SK-N-DZ (cell line): ENCODE measurements around the gene SHB. TPM values are rescaled to one million over a fixed set of nuclear protein-coding genes. Genes with fewer than 3 reads are reported as not detected.
A peak's percentile ranks its signal among the peaks of the same experiment; 100 is the strongest.

Source experiments
- DNase-seq: peaks from one replicate; pipeline ENCODE4 v3.0.0-alpha.2; 2015; ENCODE audit warnings: low spot score
- polyA plus RNA-seq, 2 experiments: library from polyadenylated mRNA; depleted of rRNA; stranded (reverse); fragments of >200 nt; gene quantifications; 2 replicates each; pipeline ENCODE4 v1.2.3, GENCODE V29; 2014

Gene SHB, protein sequence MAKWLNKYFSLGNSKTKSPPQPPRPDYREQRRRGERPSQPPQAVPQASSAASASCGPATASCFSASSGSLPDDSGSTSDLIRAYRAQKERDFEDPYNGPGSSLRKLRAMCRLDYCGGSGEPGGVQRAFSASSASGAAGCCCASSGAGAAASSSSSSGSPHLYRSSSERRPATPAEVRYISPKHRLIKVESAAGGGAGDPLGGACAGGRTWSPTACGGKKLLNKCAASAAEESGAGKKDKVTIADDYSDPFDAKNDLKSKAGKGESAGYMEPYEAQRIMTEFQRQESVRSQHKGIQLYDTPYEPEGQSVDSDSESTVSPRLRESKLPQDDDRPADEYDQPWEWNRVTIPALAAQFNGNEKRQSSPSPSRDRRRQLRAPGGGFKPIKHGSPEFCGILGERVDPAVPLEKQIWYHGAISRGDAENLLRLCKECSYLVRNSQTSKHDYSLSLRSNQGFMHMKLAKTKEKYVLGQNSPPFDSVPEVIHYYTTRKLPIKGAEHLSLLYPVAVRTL
- polyA plus RNA-seq (2014; cell fraction: cytosol; rRNA removed), result 8.5 and 9.6 TPM in 2 replicates
- polyA plus RNA-seq (2014; cell fraction: nucleus; rRNA removed), result 5.3 and 5.8 TPM in 2 replicates

DNA sequence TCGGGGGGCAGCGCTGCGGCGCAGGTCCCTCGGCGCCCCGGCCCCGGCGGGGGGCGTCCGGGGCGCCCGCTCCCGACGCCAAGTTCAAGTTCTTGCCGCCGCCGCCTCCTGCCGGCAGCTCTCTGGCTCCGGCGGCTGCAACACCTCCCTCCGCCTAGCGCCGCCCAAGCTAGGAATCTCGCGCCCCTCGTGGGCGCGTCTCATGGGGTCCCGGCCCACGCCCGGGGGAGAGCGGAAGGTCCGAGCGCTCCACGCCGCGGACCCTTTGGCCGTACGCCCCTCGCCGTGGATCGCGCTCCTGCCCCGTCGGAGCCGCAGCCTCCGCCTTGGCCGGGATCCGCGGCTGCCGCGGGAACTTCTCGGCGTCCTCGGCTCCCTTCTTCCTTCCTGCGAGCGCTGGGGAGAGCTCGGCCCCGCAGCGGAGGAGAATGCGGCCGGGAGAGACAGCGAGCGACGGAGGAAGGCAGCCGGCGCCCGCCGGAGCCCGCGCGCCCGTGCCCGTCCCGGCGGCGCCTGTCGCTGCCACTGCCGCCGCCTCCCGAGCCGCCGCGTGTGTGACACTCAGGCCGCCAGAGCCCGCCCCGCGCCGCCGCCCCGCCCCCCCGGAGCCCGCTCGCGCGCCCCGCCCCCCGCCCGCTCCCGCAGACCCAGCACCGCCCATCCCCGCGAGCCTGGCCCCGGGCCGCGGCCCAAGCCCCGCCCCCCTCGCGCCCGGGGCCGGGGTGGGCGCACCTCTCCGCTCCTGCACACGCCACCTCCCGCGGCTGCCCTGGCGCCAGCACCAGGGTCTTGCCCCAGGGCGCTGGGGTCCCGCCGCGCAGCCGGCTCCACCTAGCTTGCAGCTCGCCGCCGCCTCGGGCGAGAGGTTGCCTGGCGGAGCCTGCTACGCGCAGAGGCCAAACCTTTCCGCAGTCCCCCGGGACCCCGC is at the start of gene SHB:
Gene SHB, minus strand, starts transcription at position 527 of the 928 bp plus-strand sequence. CDS start 582 bp downstream, outside the sequence.
- peak; percentile 50 for DNase-seq

DNA sequence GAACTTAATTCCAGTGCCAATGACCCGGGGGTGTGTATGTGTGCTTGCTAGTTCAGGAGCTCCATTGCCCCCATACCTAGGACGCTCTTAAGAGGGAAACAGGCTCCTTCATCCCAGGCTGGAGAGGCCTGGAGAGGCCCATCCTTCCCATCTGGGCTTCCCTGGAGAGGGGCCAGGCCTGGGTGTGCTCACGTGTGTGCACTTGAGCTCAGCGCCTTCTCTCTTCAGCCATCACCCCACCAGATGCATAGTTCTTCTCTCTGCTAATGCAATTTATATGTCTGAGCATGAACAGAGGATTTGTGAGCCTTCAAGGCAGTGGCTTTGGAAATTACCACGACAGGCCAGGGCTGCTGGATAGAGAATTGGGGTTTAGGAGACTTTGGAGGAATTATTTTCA is 48.6 kb upstream of the SHB start:
- peak; percentile 88 for DNase-seq

DNA sequence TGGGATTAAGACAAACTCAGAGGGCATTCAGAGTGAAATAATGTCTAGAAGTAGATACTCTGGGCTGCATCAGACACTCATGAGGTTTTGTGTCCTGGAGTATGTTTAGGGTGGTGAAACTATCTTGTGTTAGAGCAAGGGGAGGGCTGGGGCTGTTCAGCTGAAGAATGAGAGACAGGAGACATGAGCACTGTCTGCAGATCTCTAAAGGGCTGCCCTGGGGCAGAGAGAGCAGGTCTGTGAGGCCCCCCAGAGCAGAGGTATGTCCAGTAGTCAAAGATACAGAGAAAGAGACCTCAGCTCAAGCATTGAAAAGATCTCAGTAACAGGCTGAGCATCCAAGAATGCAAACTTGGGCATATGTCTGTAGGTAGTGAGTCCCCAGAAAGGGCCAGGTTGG is 45.9 kb upstream of the SHB start:
- no peak for DNase-seq

DNA sequence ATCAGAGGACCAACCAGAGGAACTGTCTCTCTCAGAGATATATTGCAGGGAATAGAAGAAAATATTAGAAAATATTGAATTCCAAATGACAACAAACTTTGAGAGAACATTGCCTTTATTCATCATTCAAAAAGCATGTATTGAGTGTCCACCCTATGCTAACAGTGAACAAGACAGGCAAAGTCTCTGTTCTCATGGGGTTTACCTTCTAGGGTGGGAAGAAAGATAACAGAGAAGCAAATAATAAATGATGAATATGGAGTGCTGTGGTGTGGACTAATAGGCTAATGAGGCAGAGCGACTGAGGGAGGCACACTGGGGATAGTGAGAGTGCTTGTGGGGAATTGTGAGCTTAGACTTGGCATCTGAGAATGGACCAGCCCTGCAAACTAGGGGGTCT is 43.4 kb upstream of the SHB start:
- DNase-seq, result no peak

DNA sequence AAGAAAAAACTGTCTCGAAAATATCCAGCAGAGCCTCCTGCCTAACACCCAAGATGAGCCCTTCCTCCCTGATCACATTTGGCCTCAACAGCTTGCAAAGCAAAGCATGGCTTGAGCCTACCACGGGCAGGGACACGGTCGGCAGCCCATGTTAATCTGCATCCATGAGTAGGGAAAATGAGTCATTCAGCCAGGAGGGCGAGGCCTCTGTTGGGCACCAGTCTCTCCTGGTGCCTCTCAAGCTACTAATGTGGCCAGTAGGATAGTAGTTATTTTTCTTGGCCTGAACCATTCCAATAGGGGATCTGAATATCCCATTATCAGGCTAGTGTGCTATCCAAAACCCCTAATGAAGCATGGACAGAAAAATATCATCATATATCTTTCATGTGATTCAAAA is 43.0 kb upstream of the SHB start:
- DNase-seq, result no peak

DNA sequence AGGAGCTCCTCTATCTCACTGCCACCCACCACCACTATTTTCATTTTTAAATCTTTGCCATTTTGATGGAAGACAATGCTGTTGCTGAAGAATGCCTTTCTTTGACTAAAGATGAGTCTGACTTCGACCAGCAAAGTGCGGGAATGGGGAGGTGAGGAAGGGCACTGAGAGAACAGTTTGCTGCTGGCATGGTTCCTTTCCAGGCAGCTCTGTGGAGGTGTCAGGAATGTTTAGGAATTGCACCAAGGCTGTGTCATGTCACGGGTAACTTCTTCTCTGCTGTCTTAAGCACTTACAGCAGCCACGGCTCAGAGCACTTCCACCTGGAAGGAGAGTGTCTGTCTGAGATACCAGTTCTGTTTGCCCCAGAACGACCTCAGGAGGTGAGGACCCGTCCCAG is 41.4 kb upstream of the SHB start:
- DNase-seq, result no peak

DNA sequence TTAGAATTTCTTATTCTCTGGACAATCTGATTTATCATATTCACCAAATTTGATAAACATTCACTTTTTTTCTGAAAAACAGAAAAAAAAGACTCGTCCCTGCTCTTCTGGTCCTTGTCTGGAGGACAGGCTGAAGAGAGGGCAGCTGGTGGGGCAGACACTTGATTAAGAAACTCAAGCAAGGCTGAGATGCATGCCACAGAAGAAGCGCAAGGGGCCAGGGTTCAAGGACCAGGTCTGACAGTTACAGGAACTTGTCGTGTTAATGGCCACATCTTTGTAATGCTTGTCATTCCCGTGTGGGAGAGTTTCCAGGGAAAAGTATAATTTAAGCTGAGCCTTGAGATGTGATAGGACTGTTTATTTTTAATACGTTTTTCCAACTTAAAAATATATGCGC is 40.6 kb upstream of the SHB start:
- DNase-seq, result no peak

DNA sequence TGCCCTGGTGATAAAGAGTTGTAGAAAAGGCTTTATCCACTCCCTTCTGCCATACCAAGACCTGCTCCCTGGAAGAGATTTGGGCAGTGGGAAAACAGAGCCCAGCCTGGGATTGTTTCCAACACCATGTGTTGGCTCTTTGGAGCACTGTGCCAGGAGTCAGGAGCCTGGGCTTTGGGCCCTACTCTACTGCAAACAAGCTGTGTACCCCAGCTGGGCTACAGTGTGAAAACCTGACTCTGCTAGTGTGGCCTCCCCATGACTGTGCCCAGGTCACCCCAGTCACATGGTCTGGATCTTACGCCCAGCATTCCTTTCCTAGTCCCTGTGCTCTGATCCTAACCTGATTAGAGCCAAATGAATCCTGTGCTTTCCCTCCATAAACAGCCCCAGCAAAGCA is 39.3 kb upstream of the SHB start:
- peak; percentile 40 for DNase-seq

DNA sequence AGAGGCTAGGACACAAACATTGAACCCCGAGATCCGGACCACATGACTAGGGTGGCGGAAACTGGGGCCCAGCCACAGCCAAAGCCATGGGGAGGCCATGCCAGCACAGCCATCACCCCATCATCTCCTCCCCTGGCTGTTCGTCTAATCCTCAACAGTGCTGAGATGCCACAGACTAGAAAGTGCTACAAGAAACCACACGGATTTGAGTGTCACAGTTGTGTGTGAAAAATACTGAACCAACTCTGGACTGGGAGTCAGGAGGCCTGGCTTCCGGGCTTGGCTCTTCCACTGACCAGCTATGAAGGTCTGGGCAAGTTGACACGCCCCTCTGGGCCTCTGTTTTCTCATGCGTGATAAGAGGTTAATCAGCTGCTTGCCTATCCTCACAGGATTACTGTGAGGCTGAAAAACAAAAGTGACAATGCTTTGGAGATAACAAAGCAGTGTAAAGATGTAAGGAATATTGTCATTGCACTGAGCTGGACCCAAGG is 38.8 kb upstream of the SHB start:
- no peak for DNase-seq

DNA sequence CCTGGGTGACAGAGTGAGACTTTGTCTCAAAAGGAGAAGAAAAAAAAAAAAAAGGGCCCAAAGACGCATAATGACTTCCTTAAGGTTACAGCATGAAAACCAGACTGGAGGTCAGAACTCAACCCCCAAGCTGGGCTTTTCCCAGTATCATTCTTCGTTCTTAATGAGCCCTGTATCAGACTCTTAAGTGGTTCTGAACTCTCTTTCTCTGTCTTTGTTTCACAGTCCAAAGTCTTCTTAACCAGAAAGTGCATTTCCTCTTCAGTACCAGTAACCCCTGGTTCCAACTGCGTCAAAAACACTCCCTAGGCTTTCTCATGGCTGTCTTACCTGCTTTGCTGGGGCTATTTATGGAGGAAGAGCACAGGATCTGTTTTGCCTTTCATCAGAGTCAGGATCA is 38.4 kb upstream of the SHB start:
- no peak for DNase-seq

DNA sequence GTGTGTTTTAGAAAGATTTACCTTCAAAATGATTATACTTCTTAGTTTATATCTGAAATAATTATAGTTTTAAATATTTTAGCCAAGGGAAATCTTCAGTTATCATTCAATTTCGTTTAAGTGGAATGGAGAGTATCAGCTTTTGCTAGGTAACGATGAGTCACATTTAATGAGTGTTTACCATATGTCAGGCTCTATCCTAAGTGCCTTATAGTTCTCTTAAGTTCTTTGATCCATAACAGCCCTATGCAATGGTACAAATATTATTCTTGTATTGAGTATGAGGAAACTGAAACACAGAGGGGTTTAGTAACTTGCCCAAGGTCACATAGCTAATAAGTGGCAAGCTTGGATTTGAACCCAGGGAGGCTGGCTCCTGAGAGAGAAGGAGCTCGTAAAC is 37.5 kb upstream of the SHB start:
- no peak for DNase-seq

DNA sequence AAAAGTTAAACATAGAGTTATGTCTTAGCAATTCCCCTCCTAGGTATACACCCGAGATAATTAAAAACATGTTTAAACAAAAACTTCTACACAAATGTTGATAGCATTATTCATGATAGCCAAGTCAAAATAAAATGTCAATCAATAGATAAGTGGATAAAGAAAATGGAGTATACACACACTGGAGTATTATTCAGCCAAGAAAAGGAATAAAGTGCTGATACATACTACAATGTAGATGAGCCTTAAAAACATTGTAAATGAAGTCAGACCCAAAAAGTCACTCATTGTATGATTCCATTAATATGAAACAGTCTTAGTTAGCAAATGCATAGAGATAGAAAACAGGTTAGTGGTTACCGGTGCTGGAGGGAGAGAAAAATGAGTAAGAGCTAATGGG is 34.3 kb upstream of the SHB start:
- DNase-seq, result no peak

DNA sequence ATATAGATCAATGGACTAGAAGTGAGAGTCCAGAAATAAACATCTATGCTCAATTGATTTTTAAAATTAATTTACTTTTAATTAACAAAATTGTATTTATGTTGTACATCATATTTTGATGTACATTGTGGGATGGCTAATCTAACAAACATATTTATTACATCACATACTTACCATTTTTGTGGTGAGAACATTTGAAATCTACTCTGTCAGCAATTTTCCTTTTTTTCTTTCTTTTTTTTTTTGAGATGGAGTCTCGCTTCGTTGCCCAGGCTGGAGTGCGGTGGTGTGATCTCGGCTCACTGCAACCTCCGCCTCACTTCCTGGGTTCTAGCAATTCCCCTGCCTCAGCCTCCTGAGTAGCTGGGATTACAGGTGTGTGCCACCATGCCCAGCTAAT is 32.4 kb upstream of the SHB start:
- DNase-seq, result no peak

DNA sequence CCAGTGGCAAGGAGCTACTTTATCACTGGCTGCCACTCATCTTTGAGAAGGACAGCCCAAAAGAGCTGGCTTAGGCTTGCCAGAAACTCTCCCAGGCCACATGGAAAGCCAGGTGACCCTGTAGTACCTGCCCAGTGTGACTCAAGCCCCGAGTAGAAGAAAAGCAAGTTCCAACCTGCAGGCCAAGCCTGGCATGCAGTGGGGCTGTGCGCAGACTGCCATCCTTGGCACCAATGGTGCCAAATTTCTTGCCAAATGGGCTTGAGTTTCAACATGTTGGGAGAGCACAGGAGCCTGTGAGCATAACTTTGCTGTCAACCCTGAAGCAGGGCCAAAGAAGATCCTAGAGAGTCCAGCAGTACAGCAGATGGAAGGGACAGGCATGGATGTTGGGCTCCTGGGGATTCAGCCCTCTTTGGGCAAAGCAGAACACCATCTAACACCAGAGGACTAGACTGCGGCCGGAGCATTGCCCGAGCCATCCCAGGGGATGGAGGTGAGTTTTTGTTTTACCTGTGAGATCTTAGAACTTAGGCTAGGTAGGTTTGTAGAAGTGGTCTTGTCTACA is 27.3 kb upstream of the SHB start:
- no peak for DNase-seq

DNA sequence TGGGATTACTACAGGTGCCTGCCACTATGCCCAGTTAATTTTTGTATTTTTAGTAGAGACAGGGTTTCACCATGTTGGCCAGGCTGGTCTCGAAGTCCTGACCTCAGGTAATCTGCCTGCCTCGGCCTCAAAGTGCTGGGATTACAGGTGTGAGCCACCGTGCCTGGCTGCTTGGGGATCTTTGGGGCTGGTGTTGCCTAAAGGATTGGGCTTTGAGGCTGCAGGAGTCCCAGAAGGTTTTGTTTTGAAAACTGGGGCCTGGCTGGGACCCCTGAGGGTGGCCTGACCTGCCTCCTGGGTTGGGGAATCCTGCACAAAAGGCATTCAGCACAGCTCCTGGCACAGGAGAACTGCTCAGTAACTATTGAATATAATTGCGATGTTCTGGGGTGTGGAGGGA is 25.1 kb upstream of the SHB start:
- no peak for DNase-seq

DNA sequence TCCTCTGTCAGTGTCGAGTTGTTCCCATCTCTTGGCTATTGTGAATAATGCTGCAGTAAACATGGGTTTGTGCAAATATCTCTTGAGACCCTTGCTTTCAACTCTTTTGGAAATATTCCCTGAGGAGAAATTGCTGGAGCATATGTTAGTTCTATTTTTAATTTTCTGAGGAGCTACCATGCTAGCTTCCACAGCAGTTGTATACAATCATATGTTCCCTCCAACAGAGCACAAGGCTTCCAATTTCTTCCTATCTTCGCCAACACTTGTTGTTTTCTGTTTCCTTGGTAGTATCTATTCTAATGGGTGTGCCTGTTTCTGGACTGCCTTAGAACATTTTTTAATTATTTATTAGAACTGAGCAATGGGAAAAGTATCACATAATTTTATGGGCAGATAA is 23.6 kb upstream of the SHB start:
- no peak for DNase-seq

DNA sequence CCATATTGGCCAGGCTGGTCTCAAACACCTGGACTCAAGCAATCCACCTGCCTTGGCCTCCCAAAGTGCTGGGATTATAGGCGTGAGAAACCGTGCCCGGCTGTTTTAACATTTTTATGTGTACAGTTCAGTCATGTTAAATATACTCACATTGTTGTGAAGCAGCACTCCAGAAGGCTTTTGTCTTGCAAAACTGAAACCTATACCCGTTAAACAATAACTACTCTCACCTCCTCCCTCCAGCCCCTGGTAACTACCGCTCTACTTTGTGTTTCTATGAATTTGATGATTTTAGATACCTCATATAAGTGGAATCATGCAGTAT is 23.1 kb upstream of the SHB start:
- DNase-seq, result no peak

DNA sequence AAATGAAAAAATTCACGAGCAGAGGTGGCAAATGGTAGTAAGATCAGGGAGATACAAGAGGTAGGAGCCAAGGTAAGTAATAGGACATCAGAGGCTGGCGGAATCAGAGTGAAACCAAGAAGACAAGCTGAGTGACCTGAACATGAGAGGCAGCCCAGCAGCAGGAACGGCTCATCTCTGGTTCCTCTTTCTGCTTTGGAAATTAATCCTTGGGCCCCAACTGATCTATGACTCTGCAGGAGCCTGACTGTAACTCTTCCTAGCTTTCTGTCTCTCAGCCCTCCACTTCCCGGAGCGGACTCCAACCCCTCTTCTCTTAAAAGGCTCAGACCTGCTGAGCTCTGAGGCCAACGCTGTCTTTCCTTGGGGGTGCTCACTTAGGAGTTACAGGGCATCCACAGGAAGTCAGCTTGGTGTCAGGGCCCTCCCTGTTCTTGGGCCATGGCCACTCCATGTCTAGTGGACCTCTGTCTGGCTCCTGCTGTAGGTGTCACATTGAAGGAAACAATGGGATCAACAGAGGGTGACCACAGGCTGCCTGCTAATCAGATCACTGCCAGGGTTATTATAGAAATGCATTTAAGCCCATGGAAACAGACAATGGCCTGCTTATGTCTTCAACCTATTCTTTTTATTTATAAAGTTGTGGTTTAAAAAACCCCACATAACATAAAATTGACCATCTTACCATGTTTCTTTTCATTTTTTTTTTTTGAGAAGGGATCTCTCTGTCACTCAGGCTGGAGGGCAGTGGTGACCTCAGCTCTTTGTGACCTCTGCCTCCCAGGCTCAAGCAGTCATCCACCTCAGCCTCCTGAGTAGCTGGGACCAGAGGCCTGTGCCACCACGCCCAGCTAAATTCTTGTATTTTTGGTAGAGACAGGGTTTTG is 22.5 kb upstream of the SHB start:
- DNase-seq, result no peak

DNA sequence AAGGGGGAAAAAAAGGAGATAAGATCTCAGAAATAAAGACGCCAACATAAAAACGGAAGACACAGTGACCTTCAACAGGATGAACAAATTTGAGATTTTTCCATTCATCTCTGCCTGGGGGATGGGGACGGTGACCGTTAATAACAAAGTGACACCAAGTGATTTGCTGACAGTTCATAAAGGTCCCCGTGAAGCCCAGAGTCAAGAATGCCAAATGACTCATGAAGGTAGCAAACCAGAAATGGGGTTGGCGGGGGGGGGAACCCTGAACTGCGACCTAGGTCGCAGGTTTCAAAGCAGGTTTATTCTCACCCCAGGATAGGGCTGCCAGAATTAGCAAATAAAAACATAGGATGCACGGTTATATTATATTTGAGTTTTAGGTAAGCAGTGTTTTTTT is 21.1 kb upstream of the SHB start:
- DNase-seq, result no peak

DNA sequence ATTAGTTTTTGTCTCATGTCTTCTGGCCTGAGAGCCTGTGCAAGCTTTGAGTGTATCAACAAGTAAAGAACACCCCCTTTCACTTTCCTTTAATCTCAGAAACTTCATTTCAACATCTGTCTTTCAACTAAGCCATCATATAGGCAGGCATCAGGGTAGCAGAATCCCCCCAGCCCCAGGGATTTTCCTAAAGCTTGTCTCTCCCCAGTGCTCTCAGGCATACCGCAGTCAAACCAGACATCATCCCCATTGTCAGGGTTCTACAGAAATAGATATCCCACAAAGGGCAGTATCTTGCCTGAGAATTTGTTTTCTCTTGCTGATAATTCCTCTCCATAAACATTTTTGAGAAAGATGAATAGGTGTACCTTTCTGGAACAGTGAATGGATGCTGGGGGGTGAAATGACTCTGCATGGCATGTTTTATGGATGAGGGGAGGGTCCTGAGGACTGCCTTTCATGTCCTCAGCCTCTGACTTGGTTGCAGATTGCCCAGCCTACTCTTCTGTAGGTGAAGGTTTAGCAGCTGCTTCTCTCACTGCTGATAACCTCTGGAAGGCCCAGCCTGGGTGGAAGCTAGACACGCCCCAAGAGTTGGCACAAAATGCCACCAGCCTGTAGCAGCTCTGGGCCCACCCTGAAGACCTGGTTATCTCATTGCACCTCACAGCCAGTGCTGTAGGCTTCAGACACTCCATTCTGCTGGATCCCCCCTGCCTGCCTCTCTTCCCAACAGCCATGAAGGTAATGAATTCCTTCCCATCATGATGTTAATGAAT is 20.5 kb upstream of the SHB start:
- DNase-seq, result no peak
